Measurements from ENCODE around the gene PKD1. TPM values are rescaled to one million over a fixed set of nuclear protein-coding genes. Genes with fewer than 3 reads are reported as not detected.

Gene PKD1
- total and polyA plus RNA-seq, 2 of the 13 experiments (the other 11 are each of a cell fraction or from before 2014, with no cell fraction given) = 22.1 to 23.0 TPM

DNA sequence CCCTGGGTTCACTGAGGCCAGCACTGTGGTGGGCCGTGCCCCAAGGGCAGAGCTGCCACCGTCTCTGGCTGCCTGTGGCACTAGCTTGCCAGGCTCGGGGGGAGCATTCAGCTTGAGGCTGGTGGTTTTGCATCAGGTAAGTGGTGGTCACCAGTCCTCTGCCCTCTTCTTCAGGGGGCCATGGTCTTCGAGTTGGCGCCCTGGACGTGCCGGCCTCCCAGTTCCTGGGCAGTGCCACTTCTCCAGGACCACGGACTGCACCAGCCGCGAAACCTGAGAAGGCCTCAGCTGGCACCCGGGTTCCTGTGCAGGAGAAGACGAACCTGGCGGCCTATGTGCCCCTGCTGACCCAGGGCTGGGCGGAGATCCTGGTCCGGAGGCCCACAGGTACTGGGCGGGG is 55.7 kb downstream of the PKD1 start (continued):
- TF ChIP-seq, protein P1, sequence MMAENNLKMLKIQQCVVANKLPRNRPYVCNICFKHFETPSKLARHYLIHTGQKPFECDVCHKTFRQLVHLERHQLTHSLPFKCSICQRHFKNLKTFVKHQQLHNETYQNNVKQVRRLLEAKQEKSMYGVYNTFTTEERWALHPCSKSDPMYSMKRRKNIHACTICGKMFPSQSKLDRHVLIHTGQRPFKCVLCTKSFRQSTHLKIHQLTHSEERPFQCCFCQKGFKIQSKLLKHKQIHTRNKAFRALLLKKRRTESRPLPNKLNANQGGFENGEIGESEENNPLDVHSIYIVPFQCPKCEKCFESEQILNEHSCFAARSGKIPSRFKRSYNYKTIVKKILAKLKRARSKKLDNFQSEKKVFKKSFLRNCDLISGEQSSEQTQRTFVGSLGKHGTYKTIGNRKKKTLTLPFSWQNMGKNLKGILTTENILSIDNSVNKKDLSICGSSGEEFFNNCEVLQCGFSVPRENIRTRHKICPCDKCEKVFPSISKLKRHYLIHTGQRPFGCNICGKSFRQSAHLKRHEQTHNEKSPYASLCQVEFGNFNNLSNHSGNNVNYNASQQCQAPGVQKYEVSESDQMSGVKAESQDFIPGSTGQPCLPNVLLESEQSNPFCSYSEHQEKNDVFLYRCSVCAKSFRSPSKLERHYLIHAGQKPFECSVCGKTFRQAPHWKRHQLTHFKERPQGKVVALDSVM (CRISPR knock-in tag; IDR thresholded peaks at IDR 0.05) = no peak
- TF ChIP-seq ZNF343 (CRISPR knock-in tag; IDR thresholded peaks at IDR 0.05) = no peak
- TF ChIP-seq TP53 (CRISPR knock-in tag; conservative IDR thresholded peaks at IDR 0.05) = no peak
- TF ChIP-seq SMC3 (IDR thresholded peaks at IDR 0.05; ENCODE audit: low read length) = no peak
- no peak for TF ChIP-seq CCDC6 (CRISPR knock-in tag; IDR thresholded peaks at IDR 0.05)
- no peak for TF ChIP-seq BCL6 (CRISPR knock-in tag; IDR thresholded peaks at IDR 0.05)
- TF ChIP-seq, protein P2, sequence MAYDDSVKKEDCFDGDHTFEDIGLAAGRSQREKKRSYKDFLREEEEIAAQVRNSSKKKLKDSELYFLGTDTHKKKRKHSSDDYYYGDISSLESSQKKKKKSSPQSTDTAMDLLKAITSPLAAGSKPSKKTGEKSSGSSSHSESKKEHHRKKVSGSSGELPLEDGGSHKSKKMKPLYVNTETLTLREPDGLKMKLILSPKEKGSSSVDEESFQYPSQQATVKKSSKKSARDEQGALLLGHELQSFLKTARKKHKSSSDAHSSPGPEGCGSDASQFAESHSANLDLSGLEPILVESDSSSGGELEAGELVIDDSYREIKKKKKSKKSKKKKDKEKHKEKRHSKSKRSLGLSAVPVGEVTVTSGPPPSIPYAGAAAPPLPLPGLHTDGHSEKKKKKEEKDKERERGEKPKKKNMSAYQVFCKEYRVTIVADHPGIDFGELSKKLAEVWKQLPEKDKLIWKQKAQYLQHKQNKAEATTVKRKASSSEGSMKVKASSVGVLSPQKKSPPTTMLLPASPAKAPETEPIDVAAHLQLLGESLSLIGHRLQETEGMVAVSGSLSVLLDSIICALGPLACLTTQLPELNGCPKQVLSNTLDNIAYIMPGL (CRISPR knock-in tag; IDR thresholded peaks at IDR 0.05; ENCODE audit: borderline replicate concordance in 1 of 2, low read depth in 1 of 2) = no peak
- TF ChIP-seq, protein P3, sequence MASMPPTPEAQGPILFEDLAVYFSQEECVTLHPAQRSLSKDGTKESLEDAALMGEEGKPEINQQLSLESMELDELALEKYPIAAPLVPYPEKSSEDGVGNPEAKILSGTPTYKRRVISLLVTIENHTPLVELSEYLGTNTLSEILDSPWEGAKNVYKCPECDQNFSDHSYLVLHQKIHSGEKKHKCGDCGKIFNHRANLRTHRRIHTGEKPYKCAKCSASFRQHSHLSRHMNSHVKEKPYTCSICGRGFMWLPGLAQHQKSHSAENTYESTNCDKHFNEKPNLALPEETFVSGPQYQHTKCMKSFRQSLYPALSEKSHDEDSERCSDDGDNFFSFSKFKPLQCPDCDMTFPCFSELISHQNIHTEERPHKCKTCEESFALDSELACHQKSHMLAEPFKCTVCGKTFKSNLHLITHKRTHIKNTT (CRISPR knock-in tag; IDR thresholded peaks at IDR 0.05) = no peak
- TF ChIP-seq BHLHE40 (IDR thresholded peaks at IDR 0.05; ENCODE audit: low read length) = no peak
- no peak for TF ChIP-seq ZNF841 (CRISPR knock-in tag; IDR thresholded peaks at IDR 0.05; ENCODE audit: borderline replicate concordance)
- TF ChIP-seq AHR (CRISPR knock-in tag; IDR thresholded peaks at IDR 0.05) = no peak
- TF ChIP-seq ZNF672 (CRISPR knock-in tag; IDR thresholded peaks at IDR 0.05) = no peak
- TF ChIP-seq RELA (CRISPR knock-in tag; IDR thresholded peaks at IDR 0.05) = no peak
